Activated CD4-positive, CD25-positive, alpha-beta regulatory T cell treated with anti-CD3 and anti-CD28 coated beads, Interleukin-2, amount 50 U/mL, for 72 hours (primary cell): ENCODE results near the gene PVRIG.
"Not testable (repeated sequence)": the region's sequence is repeated elsewhere in the genome, so short reads cannot be mapped to it uniquely, and the experiment has no call there.

Experiments used
- DNase-seq: peaks from one replicate; pipeline ENCODE4 v3.0.0; 2021

Gene PVRIG

DNA sequence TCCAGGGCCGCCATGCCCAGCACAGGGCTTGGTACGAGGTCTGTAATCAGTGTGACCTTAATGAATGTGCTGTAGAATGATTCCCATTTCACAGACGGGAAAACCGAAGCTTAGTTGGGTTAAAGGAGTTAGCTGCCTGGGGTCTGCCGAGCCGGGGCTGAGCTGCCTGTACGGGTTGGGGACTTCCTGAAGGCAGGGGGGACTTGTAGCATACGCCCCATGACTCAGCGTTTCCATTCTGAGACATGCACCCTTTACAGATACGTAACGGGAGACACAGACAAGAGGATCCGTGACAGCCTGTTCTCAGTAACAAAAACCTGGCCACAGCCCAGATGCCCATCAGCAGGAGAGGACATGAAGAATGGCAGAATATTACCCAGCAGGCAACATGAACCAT lies 23.6 kb downstream of the PVRIG start:
- DNase-seq: peak; percentile 60

DNA sequence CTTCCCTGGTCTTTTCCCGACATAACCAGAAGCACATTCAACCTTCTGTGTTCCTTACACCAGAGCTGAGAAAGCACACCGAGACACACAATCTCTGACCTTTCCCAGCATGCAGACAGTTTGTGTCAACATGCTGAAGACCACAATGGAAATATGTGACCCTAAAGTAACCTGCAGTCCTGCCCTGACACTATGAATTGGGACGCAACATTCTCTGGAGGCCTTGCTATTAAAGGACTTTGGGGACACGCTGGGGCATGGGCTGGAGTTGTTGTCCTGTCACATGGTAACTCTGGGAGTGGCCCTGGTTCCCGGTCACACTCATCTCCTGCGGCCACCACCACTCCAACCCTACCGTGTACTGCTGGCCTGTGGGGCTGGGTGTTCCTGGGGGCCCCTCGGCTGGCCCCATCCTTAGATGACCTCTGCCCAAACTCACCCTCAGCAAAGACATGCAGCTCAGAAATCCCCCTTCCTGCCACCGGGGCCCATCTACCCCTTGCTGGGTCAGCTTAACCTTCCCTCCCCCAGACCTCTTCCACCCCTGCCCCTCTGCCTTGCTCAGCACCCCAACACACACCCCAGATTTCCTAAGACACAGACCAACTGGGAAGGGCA lies 25.3 kb downstream of the PVRIG start:
- DNase-seq: not testable (repeated sequence)

DNA sequence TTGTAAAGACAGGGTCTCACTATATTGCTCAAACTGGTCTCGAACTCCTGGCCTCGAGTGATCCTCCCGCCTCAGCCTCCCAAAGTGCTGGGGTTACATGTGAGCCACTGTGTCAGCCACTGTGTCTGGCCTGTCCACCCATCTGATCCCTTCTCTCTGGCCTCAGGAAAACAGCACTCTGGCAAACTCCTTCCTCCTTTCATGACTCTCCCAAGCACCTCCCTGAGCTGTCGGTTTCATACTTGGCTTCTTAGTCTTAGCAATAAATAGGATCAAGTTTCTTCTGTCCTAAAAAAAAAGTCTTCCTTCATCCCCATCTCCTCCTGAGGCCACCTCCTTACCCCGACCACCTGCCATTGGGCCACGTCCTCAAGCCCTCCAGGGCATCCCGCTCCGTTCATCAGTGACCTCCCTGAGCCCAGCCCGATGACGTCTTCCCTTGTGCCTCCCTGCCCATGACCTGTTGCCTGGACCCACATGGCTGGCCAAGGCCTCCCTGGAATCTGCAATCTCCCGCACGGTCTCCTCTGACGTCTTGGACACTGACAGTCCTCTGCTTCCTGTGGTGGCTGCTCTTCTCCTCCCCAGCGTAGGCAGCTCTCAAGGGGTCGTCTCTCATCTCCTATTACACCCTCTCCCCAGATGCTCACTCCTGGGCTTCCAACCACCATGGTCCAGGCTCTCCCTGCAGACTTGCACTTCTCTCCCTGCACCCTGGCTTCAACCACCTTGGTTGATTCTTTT lies 26.5 kb downstream of the PVRIG start:
- not testable (repeated sequence) for DNase-seq

DNA sequence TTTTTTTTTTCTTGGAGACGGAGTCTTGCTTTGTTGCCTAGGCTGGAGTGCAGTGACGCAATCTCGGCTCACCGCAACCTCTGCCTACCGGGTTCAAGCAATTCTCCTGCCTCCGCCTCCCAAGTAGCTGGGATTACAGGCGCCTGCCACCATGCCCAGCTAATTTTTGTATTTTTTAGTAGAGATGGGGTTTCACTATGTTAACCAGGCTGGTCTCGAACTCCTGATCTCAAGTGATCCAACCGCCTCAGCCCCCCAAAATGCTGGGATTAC lies 27.1 kb downstream of the PVRIG start:
- DNase-seq: not testable (repeated sequence)

DNA sequence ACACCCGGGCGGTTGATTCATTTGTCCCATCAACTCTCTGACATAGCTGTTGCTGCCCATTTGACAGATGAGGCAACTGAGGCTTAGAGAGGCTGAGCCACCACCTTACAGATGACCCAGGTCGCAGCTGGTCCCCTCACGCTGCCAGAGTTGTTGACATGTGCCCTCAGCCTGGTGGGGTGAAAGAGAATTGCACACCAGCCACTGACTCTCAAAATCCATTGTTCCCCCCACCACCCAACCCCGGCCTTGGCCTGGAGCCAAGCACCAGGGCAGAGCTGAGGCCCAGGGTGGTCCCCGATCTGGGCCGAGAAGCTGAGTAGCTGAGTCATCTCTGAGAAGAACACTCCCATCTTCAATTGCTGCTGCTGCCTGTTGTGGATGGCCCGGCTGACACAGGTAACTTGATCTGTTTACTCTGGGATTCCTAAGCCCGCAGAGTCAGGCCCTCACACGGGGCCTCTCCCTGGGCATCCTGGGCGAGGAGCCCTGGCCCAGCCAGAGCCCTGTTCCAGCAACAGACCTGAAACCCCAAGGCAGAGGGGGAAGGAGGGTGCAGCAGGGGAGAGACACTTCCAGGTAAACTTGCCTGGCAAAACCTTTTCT lies 27.5 kb downstream of the PVRIG start:
- no peak for DNase-seq

DNA sequence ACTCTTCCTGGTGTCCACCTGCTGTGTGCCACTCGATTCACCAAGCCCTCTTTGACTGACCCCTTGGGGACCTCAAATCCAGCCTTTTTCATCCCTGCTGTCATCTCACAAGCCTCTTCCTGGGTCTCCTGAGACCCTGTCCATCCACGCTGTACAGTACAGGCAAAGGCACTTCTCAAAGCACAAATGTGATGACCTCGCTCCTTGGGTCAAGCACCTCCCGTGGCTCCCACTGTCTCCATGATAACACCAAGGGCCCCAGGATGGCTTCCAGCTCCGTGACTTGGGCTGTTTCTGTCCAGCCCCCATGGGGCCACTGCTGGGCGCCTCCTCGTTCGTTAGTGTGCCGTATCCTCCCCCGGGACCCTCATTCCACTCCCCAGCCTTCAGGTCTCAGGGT lies 28.7 kb downstream of the PVRIG start:
- DNase-seq: no peak

DNA sequence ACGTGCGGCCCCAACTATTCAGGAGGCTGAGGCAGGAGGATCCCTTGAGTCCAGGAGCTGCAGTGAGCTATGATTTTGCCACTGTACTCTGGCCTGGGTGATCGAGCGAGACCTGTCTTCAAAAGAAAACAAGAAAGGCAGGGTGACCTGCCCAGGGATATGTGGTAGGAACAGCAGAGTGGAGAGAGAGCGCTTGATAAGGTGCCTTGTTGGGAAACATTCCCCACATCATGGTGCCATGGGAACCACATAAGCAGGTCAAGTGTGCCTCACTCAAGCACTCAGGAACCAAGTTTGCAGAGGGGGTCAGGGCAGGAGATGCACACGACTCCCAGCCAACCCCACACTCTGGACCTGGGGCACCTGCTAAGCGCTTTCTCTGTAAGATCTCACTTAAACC lies 37.3 kb downstream of the PVRIG start:
- DNase-seq: no peak

DNA sequence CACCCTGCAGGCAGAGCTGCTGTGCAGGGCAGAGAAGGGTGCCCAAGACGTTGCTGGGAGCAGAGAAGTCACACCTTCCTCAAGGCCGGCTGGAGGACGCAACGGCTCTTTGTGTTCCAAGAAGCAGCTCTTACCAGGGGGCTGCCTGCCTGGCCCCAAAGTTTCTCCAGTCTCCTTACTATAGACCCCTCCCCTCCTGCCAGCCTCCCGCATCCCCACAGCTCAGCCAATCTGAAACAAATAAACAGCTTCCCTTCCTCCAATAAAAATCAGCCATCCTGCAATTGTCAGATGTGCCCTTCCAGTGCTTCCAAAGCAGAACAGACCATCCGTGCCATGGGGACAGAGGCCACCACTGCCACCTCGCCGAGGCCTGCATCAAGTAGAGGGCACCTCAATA lies 40.2 kb downstream of the PVRIG start:
- not testable (repeated sequence) for DNase-seq

DNA sequence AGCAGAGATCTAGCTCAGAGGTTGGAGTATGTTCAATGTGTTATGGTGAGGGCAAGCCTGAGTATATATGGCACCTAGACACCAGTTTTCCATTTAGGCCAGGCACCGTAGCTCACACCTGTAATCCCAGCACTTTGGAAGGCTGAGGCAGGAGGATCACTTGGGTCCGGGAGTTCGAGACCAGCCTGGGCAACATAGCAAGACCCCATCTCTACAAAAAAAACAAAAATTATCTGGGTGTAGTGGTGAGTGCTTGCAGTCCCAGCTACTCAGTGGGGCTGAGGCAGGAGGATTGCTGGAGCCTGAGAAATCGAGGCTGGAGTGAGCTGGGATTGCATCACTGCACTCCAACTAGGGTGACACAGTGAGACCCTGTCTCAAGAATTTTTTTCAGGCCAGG lies 43.1 kb downstream of the PVRIG start:
- DNase-seq: not testable (repeated sequence)

DNA sequence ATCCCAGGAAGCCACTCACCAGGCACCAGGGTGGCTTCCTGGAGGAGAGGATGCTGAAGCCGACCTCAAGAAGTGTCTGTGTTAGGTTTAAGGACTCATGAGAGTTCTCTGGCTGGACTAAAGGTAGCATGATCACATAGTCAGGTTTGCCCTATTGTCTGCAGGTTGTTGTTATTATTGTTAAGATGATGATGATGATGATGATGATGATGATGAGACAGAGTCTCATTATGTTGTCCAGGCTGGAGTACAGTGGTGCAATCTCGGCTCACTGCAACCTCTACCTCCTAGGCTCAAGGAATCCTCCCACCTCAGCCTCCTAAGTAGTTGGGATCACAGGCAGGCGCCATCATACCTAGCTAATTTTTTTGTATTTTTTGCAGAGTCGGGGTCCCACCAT lies 44.5 kb downstream of the PVRIG start:
- DNase-seq: not testable (repeated sequence)

DNA sequence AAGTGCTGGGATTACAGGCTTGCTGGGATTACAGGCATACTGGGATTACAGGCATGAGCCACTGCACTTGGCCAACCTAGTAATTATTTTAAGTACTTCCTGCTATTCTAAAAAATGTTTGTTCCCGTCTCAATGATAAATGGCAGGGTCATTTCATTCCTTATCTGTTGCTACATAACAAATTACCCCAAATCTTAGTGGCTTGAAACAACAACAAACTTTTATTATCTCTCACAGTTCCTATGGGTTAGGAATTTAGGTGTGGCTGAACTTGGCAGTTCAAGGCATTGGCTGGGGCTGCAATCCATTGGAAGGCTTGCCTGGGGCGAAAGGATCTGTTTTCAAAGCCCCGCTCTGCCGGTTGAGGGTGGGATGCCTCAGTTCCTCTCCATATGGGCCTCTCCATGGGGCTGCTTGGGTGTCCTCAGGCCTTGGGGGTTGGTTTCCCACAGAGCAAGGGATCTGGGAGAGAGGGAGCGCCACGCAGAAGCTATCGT lies 45.0 kb downstream of the PVRIG start:
- not testable (repeated sequence) for DNase-seq

DNA sequence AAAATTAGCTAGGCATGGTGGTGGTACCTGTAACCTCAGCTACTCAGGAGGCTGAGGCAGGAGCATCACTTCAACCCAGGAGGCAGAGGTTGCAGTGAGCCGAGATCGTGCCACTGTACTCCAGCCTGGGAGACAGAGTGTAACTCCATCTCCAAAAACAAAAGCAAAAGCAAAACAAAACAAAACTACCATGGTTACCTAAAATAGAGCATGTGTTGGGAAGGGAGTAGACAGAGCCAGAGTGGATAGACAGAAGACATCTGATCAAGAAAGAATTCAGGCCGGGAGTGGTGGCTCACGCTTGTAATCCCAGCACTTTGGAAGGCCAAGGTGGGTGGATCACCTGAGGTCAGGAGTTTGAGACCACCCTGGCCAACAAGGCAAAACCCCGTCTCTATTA lies 46.1 kb downstream of the PVRIG start:
- DNase-seq: not testable (repeated sequence)

DNA sequence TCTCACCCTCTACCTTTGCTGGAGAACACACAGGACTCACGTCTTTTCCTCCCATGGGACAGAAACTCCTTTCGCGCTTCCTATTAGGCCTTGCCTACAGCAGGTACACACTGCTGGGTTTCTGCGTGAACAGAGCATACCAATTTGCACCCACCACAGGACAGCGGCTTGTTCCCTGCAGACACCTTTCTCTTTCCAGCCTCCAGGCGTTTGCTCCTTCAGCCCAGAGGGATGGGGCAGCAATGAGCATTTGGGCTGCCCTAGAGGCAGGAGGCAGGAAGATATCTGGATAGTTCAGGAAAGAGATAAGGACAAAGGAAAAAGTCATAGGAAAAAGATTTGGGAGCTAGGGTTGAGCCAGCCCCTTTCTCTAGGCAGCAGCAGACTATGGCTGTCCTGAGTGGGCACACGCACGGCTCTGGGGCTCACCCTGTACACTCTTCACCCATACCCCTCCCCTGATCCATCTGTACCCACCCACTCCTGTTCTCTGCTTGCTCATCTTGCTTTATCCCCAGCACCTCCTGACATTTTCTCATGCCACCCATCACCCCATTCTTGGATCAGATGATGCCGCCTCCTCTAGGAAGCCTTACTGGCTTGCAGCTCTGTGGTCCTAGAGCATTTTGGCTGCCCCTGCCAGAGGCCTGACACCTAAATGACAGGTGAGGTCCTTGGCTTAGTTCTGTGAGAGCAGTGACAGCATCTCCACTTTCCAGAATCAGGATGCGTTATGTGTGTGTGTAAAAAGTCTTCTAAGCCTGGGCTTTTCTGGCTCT lies 47.0 kb downstream of the PVRIG start:
- DNase-seq: no peak

DNA sequence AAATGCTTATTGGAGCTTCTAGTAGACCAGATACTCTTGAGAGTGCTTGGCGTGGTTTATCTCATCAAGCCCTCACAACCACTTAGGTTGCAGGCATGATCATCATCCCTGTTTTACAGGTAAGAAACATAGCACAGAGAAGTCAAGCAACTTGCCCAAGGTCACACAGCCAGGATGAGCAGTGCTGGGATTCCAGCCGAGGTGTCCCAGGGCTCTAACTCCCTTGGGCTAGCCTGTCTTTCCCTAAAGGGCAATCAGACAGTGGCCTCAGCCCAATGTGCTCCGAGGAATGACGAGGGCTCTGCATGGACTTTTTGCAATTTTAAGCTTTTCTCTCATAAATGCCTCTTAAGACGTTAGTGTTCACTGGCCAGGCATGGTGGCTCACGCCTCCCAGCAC lies 47.9 kb downstream of the PVRIG start:
- DNase-seq: no peak

DNA sequence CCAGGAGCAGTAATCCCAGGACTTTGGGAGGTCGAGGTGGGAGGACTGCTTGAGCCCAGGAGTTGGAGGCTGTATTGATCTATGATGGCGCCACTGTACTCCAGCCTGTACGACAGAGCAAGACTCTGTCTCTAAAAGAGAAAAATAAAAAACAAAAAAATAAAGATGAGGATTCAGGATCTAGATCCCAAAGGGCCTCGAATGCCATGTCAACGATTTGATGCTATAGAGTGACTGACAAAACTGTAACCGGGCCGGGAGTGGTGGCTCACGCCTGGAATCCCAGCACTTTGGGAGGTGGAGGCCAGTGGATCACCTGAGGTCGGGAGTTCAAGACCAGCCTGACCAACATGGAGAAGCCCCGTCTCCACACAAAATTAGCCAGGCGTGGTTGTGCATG lies 49.1 kb downstream of the PVRIG start:
- not testable (repeated sequence) for DNase-seq

DNA sequence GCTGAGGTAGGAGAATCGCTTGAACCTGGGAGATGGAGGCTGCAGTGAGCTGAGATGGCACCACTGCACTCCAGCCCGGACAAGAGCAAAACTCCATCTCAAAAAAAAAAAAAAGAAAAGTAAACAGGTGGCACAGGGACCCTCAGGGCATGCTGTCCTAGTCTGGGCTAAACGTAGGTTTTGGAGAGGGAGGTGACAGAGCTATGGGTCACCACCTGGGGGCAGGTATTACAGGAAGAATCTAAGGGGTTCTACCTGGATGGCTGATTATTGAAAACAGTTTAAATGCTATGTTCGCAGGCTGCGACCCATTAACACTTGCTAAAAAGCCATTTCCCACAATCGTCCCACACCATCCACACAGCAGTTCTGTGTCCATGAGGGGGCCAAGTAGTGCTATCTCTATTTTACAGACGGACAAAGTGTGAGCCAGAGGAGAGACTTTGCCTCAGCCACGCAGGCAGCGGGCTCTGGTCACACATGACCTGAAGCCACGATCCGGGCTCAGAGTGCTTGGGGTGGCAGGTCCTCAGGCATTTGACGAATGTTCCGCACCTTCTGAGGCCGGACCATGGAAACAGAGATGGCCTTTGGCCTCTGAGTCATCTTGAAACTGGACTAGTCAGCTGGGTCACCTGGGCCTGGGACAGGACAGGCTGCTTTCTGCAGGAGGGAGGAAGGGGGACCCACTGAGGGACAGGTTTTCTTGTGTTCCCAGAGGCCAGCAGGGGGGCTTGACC lies 49.7 kb downstream of the PVRIG start:
- not testable (repeated sequence) for DNase-seq

DNA sequence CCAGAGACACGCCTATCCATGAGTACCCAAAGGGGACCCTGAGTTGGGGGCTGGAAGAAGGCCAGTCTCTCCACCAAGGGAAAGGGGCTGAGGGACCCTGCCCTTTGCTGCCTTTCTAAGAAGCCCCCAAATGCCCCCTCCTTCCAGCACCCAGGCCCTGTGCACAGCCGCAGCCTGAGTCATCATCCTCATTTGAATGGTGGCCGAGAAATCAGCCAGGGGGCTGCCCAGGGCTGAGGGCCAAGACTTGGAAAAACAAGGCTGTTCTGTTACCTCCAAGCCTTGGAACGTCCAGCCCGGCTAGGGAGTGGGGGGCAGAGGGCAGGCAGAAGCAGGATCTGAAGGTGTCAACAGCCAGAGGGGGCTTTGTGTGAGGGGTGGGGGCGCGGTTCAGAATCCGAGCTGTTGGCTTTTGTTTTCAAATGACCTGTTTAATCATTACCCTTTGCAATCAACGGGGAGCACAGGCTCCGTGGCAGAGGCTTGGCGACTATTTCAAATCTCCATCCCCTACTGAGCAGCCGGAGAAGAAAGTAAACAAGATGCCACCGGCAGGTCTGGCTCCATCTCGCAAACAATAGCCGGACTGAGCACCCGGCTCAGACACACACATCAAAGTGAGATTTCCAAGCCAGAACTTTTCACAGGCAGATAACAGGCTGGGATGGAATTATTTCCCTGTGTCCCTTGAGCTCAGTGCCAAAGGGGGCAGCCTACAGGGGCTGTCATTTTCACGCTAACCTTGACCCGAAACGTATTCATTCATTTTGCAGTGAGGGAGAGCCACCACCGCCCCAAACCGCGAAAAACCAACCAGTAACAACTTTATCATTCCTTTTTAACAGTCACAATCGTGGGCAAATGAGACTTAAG lies 50.5 kb downstream of the PVRIG start:
- DNase-seq: not testable (repeated sequence)
